Measurements from ENCODE around the gene CABYR. TPM values are rescaled to one million over a fixed set of nuclear protein-coding genes. Genes with fewer than 3 reads are reported as not detected.

CABYR gene
- polyA plus RNA-seq, 1 of the 3 experiments (the other 2 are of a cell fraction) = 15.2 TPM

- H2AFZ ChIP-seq (ENCODE audit: low read depth) = no peak overlapping the region
- no peaks in the 10 kb centered on the region for H3K79me2 ChIP-seq (ENCODE audit: insufficient read depth)
- no peak overlapping the region for H3K9ac ChIP-seq
- H3K36me3 ChIP-seq (replicated peaks in 1 of 2; ENCODE audit: control insufficient read depth in 1 of 2, insufficient read depth in 2 of 2, low read length in 1 of 2) = peaks cover 8 to 11% of the 10 kb centered on the region in 2 experiments
- ChIA-PET POLR2A (interaction anchor here (1.6 kb wide), 1 partner anchor 104 kb away, joined by 3 read pairs; the partner anchor contains the start of gene TTC39C), CTCF (interaction anchor here (0.7 to 2.3 kb wide), 18 partner anchors 10 to 620 kb away, joined by 3 to 8 read pairs (median 3); no protein-coding TSS in a partner anchor)
- no peaks in the 10 kb centered on the region for H3K27me3 ChIP-seq (ENCODE audit: insufficient read depth)
- H3F3A ChIP-seq (replicated peaks; ENCODE audit: insufficient read depth) = no peaks in the 10 kb centered on the region
- H3K4me3 ChIP-seq (ENCODE audit: low read depth in 2 of 2, low read length in 1 of 2) = no peak overlapping the region; a peak in 1 of 4 replicates
- no peaks in the 10 kb centered on the region for H4K20me1 ChIP-seq (ENCODE audit: insufficient read depth)
- no peak overlapping the region for H3K4me2 ChIP-seq
- DNase-seq = peak; percentile 49
- WGBS (ENCODE audit: low lambda C conversion rate) = 61% methylated on average over 8 of the region's 8 CpGs
- H3K4me1 ChIP-seq (ENCODE audit: control insufficient read depth in 1 of 2, insufficient read depth in 2 of 2, low read depth in 1 of 2, low read length in 1 of 2) = no peaks in the 10 kb centered on the region
- H3K9me3 ChIP-seq = no peaks in the 10 kb centered on the region
- no peaks in the 10 kb centered on the region for H3K9me2 ChIP-seq
- no peak overlapping the region for H3K27ac ChIP-seq (ENCODE audit: low read depth in 2 of 2, low read length in 1 of 2)
- TF ChIP-seq, protein P1, sequence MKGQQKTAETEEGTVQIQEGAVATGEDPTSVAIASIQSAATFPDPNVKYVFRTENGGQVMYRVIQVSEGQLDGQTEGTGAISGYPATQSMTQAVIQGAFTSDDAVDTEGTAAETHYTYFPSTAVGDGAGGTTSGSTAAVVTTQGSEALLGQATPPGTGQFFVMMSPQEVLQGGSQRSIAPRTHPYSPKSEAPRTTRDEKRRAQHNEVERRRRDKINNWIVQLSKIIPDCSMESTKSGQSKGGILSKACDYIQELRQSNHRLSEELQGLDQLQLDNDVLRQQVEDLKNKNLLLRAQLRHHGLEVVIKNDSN (IDR thresholded peaks at IDR 0.05; ENCODE audit: borderline replicate concordance, low read depth) = peak; percentile 89
- TF ChIP-seq JUND (IDR thresholded peaks at IDR 0.05) (no peak), CTCF (IDR thresholded peaks at IDR 0.05) (peak; percentile 94), SMC3 (IDR thresholded peaks at IDR 0.05; ENCODE audit: low read depth, low read length) (peak; percentile 69), RAD21 (IDR thresholded peaks at IDR 0.05; ENCODE audit: low read length) (peak; percentile 88)
- TF ChIP-seq, protein P2, sequence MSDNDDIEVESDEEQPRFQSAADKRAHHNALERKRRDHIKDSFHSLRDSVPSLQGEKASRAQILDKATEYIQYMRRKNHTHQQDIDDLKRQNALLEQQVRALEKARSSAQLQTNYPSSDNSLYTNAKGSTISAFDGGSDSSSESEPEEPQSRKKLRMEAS (IDR thresholded peaks at IDR 0.05; ENCODE audit: low read depth) = peak; percentile 55; the same call in 1 of the 2 replicates
These were observed 19.9 kb upstream of the CABYR start for GRCh38 chr18:24118750-24119577.

- no peak overlapping the region for H3K4me3 ChIP-seq (ENCODE audit: low read depth in 2 of 2, low read length in 1 of 2)
- no peaks in the 10 kb centered on the region for H3K9me2 ChIP-seq
- ChIA-PET POLR2A (no interaction called here), CTCF (interaction anchor here (0.5 to 1.5 kb wide), 5 partner anchors 8 to 367 kb away, joined by 3 to 6 read pairs (median 4); no protein-coding TSS in a partner anchor)
- no peak overlapping the region for H3K27ac ChIP-seq (ENCODE audit: low read depth in 2 of 2, low read length in 1 of 2)
- 97% methylated on average over 4 of the region's 4 CpGs for whole genome bisulfite sequencing (ENCODE audit: low lambda C conversion rate)
- H3K9me3 ChIP-seq = no peaks in the 10 kb centered on the region
- H3K4me2 ChIP-seq = no peak overlapping the region
- no peaks in the 10 kb centered on the region for H3K27me3 ChIP-seq (ENCODE audit: insufficient read depth)
- no peaks in the 10 kb centered on the region for H3K79me2 ChIP-seq (ENCODE audit: insufficient read depth)
- no peak for TF ChIP-seq REST (IDR thresholded peaks at IDR 0.05; ENCODE audit: low read depth, low read length)
- no peak for TF ChIP-seq FOSL2 (IDR thresholded peaks at IDR 0.05; ENCODE audit: borderline replicate concordance, low read depth)
- TF ChIP-seq GATA2 (CRISPR knock-in tag; IDR thresholded peaks at IDR 0.05) = no peak
- no peak for TF ChIP-seq SMC3 (IDR thresholded peaks at IDR 0.05; ENCODE audit: low read depth, low read length)
- TF ChIP-seq, protein P3, sequence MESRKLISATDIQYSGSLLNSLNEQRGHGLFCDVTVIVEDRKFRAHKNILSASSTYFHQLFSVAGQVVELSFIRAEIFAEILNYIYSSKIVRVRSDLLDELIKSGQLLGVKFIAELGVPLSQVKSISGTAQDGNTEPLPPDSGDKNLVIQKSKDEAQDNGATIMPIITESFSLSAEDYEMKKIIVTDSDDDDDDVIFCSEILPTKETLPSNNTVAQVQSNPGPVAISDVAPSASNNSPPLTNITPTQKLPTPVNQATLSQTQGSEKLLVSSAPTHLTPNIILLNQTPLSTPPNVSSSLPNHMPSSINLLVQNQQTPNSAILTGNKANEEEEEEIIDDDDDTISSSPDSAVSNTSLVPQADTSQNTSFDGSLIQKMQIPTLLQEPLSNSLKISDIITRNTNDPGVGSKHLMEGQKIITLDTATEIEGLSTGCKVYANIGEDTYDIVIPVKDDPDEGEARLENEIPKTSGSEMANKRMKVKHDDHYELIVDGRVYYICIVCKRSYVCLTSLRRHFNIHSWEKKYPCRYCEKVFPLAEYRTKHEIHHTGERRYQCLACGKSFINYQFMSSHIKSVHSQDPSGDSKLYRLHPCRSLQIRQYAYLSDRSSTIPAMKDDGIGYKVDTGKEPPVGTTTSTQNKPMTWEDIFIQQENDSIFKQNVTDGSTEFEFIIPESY (IDR thresholded peaks at IDR 0.05; ENCODE audit: borderline replicate concordance, low read depth) = no peak
- no peak for TF ChIP-seq CHD2 (IDR thresholded peaks at IDR 0.05; ENCODE audit: low read length, partially characterized antibody)
- TF ChIP-seq SIN3A (IDR thresholded peaks at IDR 0.05; ENCODE audit: borderline replicate concordance, low read depth, low read length) = no peak
- TF ChIP-seq RFX5 (IDR thresholded peaks at IDR 0.05; ENCODE audit: low read length) = no peak
- TF ChIP-seq, protein P4, sequence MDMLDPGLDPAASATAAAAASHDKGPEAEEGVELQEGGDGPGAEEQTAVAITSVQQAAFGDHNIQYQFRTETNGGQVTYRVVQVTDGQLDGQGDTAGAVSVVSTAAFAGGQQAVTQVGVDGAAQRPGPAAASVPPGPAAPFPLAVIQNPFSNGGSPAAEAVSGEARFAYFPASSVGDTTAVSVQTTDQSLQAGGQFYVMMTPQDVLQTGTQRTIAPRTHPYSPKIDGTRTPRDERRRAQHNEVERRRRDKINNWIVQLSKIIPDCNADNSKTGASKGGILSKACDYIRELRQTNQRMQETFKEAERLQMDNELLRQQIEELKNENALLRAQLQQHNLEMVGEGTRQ (IDR thresholded peaks at IDR 0.05; ENCODE audit: borderline replicate concordance, low read depth, low read length) = no peak
- TF ChIP-seq YY1 (IDR thresholded peaks at IDR 0.05; ENCODE audit: low read depth) = no peak
- no peak overlapping the region for H3K9ac ChIP-seq
- no peaks in the 10 kb centered on the region for H4K20me1 ChIP-seq (ENCODE audit: insufficient read depth)
- H3K4me1 ChIP-seq (ENCODE audit: control insufficient read depth in 1 of 2, insufficient read depth in 2 of 2, low read depth in 1 of 2, low read length in 1 of 2) = no peaks in the 10 kb centered on the region
- H3F3A ChIP-seq (replicated peaks; ENCODE audit: insufficient read depth) = no peaks in the 10 kb centered on the region
- H3K36me3 ChIP-seq (replicated peaks in 1 of 2; ENCODE audit: control insufficient read depth in 1 of 2, insufficient read depth in 2 of 2, low read length in 1 of 2) = peaks cover 10 to 11% of the 10 kb centered on the region in 2 experiments
- DNase-seq = no peak
- H2AFZ ChIP-seq (ENCODE audit: low read depth) = no peak overlapping the region
These were observed 18.2 kb upstream of the CABYR start for GRCh38 chr18:24120676-24121075.
